Thoracic aorta endothelial cell (primary cell): ENCODE results near the gene LGALS14. TPM values are rescaled to one million over a fixed set of nuclear protein-coding genes. Genes with fewer than 3 reads are reported as not detected.

ENCODE experiments used
- small RNA-seq: library from RNA; depleted of rRNA; stranded (forward); fragments of <200 nt; gene quantifications from one replicate; pipeline ENCODE3, GENCODE V24; 2012
- total RNA-seq: library from RNA; depleted of rRNA; stranded (reverse); fragments of >200 nt; gene quantifications from 2 replicates; pipeline ENCODE4 v1.2.3, GENCODE V29; 2012

LGALS14 gene, protein sequence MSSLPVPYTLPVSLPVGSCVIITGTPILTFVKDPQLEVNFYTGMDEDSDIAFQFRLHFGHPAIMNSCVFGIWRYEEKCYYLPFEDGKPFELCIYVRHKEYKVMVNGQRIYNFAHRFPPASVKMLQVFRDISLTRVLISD
- total RNA-seq: not detected in 2 replicates

DNA sequence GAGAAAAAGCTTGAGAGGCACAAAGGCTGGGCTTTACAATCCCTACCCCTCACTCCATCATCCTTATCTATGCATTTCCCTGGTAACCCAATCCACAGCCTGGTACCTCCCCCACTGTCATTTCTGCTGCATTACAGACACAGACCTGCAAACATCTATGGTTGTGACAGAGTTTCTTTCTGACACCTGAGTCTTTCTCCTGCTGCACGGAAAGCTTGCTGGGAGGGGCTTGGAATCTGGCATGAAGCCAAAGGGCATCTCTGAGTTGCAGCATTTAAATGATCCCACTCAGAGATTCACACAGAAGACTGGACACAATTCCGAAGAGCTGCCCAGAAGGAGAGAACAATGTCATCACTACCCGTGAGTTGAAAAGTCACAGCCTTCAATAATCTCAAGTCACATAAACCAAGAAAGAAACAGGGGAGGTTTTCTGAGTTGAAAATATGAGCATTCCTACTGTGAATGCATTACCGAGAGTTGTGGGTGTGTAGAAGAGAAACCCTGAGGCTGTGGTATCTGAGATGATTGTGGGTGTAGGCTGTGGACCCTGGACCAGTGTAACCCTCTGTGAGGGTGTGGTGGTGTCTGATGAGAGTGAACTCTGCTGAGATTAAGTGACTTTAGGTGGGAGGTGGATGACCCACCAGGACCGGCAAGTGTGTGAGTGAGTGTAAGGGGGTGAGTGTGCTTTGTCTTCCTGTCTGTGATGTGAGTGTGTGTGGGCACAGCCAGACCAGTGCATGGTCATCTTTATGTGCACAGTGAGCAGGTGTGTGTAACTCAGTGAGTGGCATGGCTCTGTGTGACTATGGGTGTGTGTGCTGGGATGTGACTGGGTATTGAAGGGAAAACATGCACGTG lies at the start of gene LGALS14:
LGALS14 (plus strand) TSS at position 301 of the 864 bp plus-strand sequence; CDS start at position 349, 48 bp downstream.

DNA sequence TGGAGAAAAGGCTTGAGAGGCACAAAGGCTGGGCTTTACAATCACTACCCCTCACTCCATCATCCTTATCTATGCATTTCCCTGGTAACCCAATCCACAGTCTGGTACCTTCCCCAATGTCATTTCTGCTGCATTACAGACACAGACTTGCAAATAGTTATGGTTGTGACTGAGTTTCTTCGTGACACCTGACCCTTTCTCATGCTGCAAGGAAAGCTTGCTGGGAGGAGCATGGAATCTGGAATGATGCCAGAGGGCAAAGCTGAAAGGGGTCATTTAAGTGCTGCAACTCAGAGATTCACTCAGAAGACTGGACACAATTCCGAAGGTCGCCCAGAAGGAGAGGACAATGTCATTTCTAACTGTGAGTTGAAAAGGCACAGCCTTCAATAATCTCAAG lies 48.7 kb upstream of the LGALS14 start, which contains the start of gene LGALS16:
LGALS16 (plus strand) TSS at position 301 of the 400 bp plus-strand sequence; CDS start at position 350, 49 bp downstream.

DNA sequence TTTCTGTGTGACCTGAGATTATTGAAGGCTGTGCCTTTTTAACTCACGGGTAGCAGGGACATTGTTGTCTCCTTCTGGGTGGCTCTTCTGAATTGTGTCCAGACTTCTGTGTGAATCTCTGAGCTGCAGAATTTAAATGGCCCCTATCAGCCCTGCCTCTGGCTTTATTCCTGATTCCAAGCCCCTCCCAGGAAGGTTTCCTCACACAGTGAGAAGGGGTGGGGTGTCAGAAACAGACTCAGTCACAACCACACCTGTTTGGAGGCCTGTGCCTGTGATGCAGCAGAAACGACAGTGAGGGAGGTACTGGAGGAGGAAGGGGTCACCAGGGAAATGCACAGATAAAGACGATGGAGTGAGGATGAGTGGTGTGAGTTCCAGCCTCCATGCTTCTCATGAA lies 33.6 kb downstream of the LGALS14 start, which contains the start of gene CLC:
CLC (minus strand) TSS at position 139 of the 400 bp plus-strand sequence; CDS start at position 62, 77 bp downstream.

Small RNA genes lying within 50 kb of the gene (small RNA-seq; reads per million reads assigned to genes)
- gene RPS29P27: not detected

Other genes starting within 250 kb of the LGALS14 start
- gene TIMM50, start 223.6 kb upstream of the LGALS14 start, total RNA-seq: 69.2 and 79.4 TPM in 2 replicates
- 0.43 and 0.66 TPM in 2 replicates for gene DLL3, start 205.5 kb upstream of the LGALS14 start, total RNA-seq
- not detected in 2 replicates for gene SELENOV, start 189.3 kb upstream of the LGALS14 start, total RNA-seq
- gene EID2B, start 171.6 kb upstream of the LGALS14 start, total RNA-seq: 3.2 and 4.4 TPM in 2 replicates
- 10.8 and 13.1 TPM in 2 replicates for gene EID2, start 164.3 kb upstream of the LGALS14 start, total RNA-seq
- gene LGALS13, start 102.0 kb upstream of the LGALS14 start, total RNA-seq: not detected in 2 replicates
- not detected in 2 replicates for gene LGALS16, start 48.6 kb upstream of the LGALS14 start, total RNA-seq
- gene CLC, start 33.5 kb downstream of the LGALS14 start, total RNA-seq: not detected in 2 replicates
- not detected in 2 replicates for gene LEUTX, start 74.4 kb downstream of the LGALS14 start, total RNA-seq
- gene DYRK1B, start 129.7 kb downstream of the LGALS14 start, total RNA-seq: 12.2 and 15.6 TPM in 2 replicates
- 180 and 203 TPM in 2 replicates for gene FBL, start 141.9 kb downstream of the LGALS14 start, total RNA-seq
- gene FCGBP, start 230.2 kb downstream of the LGALS14 start, total RNA-seq: 0.07 TPM in 1 of 2 replicates, not detected in the other